ENCODE measurements around the gene NUP35.

NUP35 gene

DNA sequence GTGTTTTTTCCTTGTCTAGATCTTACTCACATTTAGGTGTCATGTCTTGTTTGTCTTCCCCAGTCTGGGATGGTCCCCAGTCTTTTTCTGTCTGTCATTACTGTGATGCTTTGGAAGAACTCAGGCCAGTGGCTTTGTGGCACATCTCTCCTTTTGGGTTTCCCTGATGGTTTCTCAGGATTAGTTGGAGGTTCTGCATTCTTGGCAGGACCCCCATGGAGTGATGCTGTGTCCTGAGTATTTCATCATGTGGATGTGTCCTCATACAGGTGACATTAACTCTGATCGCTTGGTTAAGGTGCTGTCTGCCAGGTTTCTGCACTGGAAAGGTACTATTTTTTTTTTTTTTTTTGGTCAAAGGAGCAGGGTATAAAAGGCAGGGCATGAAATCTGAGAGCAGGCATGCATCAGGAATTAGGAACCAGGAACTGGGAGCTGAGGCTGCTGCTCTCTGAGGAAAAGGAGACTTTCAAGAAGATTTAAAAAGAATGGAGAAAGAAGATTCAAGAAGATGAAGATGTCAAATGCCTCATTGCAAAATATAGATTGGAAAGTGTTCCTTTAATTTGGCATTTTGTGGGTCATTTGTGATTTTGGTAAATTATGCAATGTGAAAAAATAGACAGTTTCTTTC, 85.3 kb downstream of the NUP35 start:
- DNase-seq (ENCODE audit: low read depth in 2 of 2) = no peak
